Left ventricle myocardium inferior (tissue), 1 donor: Measurements from ENCODE around the gene ANK3. TPM values are rescaled to one million over a fixed set of nuclear protein-coding genes. Genes with fewer than 3 reads are reported as not detected.

ENCODE experiments used
- DNase-seq: peaks from one replicate; pipeline ENCODE4 v3.0.0-alpha.2; 2020
- H3K27ac ChIP-seq: fragments of 200-600 bp; replicated peaks from 2 replicates; pipeline ENCODE4 v1.8.0; 2021
- H3K27me3 ChIP-seq: fragments of 200-600 bp; 2 replicates; pipeline ENCODE4 v1.8.0; 2021; ENCODE audit warnings: low read depth
- H3K36me3 ChIP-seq: fragments of 200-600 bp; 2 replicates; pipeline ENCODE4 v1.8.0; 2021
- H3K4me1 ChIP-seq: fragments of 200-600 bp; 2 replicates; pipeline ENCODE4 v1.8.0; 2021
- H3K4me3 ChIP-seq: fragments of 200-600 bp; 2 replicates; pipeline ENCODE4 v1.8.0; 2021; ENCODE audit warnings: mild to moderate bottlenecking, moderate library complexity
- H3K9me3 ChIP-seq: fragments of 200-600 bp; replicated peaks from 2 replicates; pipeline ENCODE4 v1.8.0; 2021
- intact Hi-C: fragments of 100-400 bp; cut with micrococcal nuclease; formaldehyde crosslinking; loops from one replicate; pipeline ENCODE4 v1.11.0; 2022
- total RNA-seq: library from RNA; stranded (reverse); fragmentation: NEBNext Ultra II Directional; extraction: Animal tissue kit (Norgen Biotek cat#: 25700); gene quantifications from one replicate; pipeline ENCODE4 v1.2.1, GENCODE V29; 2021
- TF ChIP-seq, protein P1 (sequence below): fragments of 200-600 bp; IDR thresholded peaks from 2 replicates; pipeline ENCODE4 v1.8.0; 2021; ENCODE audit warnings: antibody characterized with exemption, mild to moderate bottlenecking, borderline replicate concordance
- donor health status: DM: no; HTN: yes; CAD: no; lungs with severe emphysema.

Gene ANK3
- total RNA-seq, 1 donor from 2014 or later = 179 TPM

DNA sequence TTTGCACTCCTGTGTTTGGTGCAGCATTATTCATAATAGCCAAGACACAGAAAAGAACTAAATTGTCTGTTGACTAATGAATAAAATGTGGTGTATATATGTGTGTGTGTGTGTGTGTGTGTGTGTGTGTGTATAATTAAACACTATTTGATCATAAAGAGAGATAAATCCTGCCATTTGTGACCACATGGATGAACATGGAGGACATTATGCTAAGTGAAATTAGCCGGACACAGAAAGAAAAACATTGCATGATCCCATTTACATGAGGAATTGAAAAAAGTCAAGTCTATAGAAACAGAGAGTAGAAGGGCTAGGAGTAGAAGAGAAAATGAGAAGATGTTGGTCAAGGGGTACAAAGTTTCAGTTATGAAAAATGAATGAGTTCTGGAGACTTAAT, 85.9 kb downstream of the ANK3 start:
- H3K4me1 ChIP-seq = peaks cover 14% of the 10 kb centered on the region
- H3K27me3 ChIP-seq = no peaks in the 10 kb centered on the region
- DNase-seq = no peak
- no peak overlapping the region for H3K4me3 ChIP-seq
- H3K36me3 ChIP-seq = no peaks in the 10 kb centered on the region
- TF ChIP-seq, protein P1, sequence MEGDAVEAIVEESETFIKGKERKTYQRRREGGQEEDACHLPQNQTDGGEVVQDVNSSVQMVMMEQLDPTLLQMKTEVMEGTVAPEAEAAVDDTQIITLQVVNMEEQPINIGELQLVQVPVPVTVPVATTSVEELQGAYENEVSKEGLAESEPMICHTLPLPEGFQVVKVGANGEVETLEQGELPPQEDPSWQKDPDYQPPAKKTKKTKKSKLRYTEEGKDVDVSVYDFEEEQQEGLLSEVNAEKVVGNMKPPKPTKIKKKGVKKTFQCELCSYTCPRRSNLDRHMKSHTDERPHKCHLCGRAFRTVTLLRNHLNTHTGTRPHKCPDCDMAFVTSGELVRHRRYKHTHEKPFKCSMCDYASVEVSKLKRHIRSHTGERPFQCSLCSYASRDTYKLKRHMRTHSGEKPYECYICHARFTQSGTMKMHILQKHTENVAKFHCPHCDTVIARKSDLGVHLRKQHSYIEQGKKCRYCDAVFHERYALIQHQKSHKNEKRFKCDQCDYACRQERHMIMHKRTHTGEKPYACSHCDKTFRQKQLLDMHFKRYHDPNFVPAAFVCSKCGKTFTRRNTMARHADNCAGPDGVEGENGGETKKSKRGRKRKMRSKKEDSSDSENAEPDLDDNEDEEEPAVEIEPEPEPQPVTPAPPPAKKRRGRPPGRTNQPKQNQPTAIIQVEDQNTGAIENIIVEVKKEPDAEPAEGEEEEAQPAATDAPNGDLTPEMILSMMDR = no peak
- peaks cover 10% of the 10 kb centered on the region for H3K9me3 ChIP-seq
- intact Hi-C loops = no loop called here
- no peak overlapping the region for H3K27ac ChIP-seq

DNA sequence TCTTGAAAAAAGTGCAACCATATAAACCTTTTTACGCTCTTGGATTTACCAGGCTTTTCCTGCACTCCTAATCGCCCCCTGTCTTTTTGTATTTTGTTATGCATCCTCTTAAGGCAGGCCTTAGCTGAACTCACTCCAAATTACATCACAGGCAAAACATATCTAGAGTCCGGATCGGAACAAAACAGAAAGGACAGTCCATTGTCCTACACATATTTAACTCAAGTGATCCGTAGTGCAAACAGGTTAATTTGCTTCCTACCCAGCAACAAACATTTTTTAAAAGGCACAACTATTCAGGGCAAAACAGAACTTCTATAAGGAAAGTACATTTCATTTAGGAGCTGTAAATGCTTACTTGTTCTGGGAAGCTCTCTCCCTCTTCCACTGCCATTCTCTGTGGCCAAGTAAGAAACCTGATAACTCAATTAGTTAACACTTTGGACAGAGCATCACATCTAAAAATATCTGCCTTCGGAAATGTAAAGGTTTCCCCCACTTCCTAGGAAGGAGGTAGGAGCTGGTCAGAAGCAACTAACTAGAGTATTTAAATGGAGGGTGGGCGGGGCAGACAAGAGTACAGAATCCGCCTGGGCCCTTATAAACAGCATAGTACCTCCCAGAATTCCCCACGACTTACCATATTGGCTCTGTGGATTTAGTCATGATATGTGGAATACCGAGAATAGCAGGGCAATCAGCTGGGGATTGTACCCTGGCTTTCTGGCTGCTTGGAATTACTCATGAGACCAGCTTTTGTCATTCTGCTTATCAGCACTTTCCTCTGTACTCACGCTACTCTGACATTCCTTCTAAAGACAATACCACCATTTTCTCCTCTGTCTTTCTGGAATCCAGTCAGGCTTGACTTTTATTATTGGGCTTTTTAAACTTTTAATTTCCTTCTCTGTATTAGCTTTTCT, 89.5 kb downstream of the ANK3 start:
- TF ChIP-seq, protein P1 = peak; percentile 42
- intact Hi-C loops = no loop called here

DNA sequence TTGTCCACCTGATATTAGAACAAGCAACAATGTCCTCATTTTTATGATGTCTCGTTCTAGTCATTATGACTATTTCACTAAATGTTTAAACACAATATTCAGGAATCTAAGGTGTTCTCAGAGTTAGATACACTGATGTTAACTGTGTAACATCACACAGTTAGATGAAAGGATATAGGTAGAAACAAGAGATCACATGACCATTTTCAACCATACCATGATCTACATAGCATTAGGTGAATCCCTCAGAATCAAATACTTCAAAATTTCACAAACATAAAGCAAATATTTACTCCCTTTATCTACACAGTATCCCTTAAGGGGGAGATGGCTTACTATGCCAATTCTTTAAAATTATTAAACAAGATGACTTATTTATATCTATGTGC, 90.3 kb downstream of the ANK3 start:
- H3K4me3 ChIP-seq = peak overlapping the region; percentile 66
- H3K36me3 ChIP-seq = no peaks in the 10 kb centered on the region
- H3K9me3 ChIP-seq = peaks cover 10% of the 10 kb centered on the region
- H3K27me3 ChIP-seq = no peaks in the 10 kb centered on the region
- no peak for DNase-seq
- peak overlapping the region; percentile 88 for H3K27ac ChIP-seq
- intact Hi-C loops = no loop called here
- H3K4me1 ChIP-seq = peaks cover 30% of the 10 kb centered on the region
- TF ChIP-seq, protein P1 = no peak

More for the DNA sequence above, 89.5 kb downstream of the ANK3 start:
- H3K9me3 ChIP-seq = peaks cover 10% of the 10 kb centered on the region
- peak; percentile 34 for DNase-seq
- peaks cover 28% of the 10 kb centered on the region for H3K4me1 ChIP-seq
- peak overlapping the region; percentile 88 for H3K27ac ChIP-seq
- H3K4me3 ChIP-seq = peak overlapping the region; percentile 66
- no peaks in the 10 kb centered on the region for H3K27me3 ChIP-seq
- H3K36me3 ChIP-seq = no peaks in the 10 kb centered on the region

DNA sequence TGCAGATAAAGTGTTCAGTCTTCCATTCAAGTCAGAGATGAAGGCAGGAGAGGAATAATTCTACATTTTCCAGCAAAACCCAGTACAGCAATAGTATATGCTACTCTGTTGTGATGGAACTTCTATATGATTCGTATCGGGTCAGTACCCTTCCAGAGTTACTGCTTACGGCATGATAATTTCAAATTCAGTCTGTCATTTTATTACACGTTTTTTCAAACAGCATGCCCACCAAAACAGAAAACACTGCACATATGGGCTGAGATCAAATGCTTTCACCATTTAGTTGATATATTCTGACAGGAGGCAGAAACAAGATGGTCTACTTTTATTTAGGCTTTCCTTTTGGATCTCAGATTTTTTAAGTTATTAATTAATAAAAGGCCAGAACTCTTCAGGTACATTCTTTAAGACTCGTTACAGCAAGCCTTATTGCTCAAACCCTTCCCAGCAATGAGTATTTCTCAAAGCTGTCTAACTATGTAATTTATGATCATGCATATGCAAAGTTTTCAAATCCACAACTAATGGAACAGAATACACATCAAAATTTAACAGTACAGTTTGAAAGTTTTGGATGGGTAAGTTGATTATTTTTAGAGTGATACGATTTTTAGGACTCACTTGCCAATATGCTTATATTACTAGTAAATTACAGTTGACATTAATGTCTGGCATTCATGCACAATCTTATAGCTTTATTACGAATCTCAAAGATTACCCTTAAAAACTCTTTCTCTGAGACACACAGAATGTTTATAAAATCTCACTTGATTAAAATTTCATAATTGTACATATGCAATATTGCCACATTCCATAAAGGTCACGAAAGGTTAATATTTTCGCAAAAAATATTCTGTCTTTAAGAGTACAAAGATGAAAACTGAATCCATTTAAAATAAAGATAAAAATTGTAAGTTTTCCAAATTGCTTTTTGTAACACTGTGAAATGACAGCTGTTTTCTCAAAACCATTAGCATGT, 91.0 kb downstream of the ANK3 start:
- TF ChIP-seq, protein P1 = no peak
- H3K4me3 ChIP-seq = peak overlapping the region; percentile 66
- peak overlapping the region; percentile 88 for H3K27ac ChIP-seq
- no peaks in the 10 kb centered on the region for H3K36me3 ChIP-seq
- no peaks in the 10 kb centered on the region for H3K27me3 ChIP-seq
- H3K9me3 ChIP-seq = peaks cover 10% of the 10 kb centered on the region
- no peak for DNase-seq
- H3K4me1 ChIP-seq = peaks cover 36% of the 10 kb centered on the region
- intact Hi-C loops = no loop called here

DNA sequence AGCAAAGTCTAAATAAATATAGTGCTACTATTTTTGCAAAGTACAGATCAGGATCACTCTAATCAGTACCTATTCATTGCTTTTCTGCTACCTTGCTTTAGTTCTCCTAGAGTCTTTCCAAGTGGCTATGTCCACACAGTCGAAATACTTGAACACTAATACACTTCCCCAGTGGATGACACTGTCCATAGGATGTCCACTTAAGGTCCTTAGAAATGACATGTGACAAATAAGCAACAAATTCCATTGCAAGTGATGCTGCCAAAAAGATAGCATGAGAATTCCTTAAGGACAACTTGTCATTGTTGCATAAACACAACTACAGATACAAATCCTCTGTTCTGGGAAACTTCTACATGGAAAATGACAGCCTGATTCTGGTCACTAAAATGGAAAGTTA, 93.6 kb downstream of the ANK3 start:
- peaks cover 63% of the 10 kb centered on the region for H3K4me1 ChIP-seq

More for the DNA sequence above, 93.6 kb downstream of the ANK3 start:
- H3K27me3 ChIP-seq = no peaks in the 10 kb centered on the region
- H3K4me3 ChIP-seq = peak overlapping the region; percentile 66
- no peaks in the 10 kb centered on the region for H3K9me3 ChIP-seq
- H3K36me3 ChIP-seq = no peaks in the 10 kb centered on the region
- peak overlapping the region; percentile 88 for H3K27ac ChIP-seq
- TF ChIP-seq, protein P1 = no peak
- intact Hi-C loops = no loop called here
- DNase-seq = no peak
